Mesenchymal stem cell (in vitro differentiated cells and primary cell): ENCODE measurements around the gene ME3.

ENCODE experiments used
- DNase-seq: peaks from one replicate; pipeline ENCODE4 v3.0.0-alpha.2; 2013
- H2AFZ ChIP-seq: one replicate; pipeline ENCODE4 v1.6.1; 2013; ENCODE audit warnings: low read depth, mild to moderate bottlenecking, control low read depth, inconsistent platforms, low read length, moderate library complexity
- H2AK5ac ChIP-seq: 2 replicates; pipeline ENCODE4 v1.6.1; 2013; ENCODE audit warnings: low read length, moderate library complexity, mild to moderate bottlenecking, inconsistent platforms; ENCODE audit not compliant: severe bottlenecking
- H2BK120ac ChIP-seq: one replicate; pipeline ENCODE4 v1.6.1; 2013; ENCODE audit warnings: low read depth, mild to moderate bottlenecking, inconsistent platforms, low read length, moderate library complexity
- H2BK12ac ChIP-seq, 2 experiments: one replicate each; pipeline ENCODE4 v1.6.1; 2013; ENCODE audit warnings: inconsistent platforms in 2 of 2, low read length in 2 of 2, mild to moderate bottlenecking in 2 of 2, moderate library complexity in 2 of 2, control low read depth in 1 of 2
- H2BK15ac ChIP-seq: one replicate; pipeline ENCODE4 v1.6.1; 2013; ENCODE audit warnings: mild to moderate bottlenecking, low read depth, inconsistent platforms; ENCODE audit not compliant: poor library complexity, severe bottlenecking
- H2BK5ac ChIP-seq: 2 replicates; pipeline ENCODE4 v1.6.1; 2013; ENCODE audit warnings: low read depth, mild to moderate bottlenecking, low read length, control low read depth, inconsistent platforms; ENCODE audit not compliant: poor library complexity, severe bottlenecking
- H3K14ac ChIP-seq, 2 experiments: one replicate each; pipeline ENCODE4 v1.6.1; 2013; ENCODE audit warnings: inconsistent platforms in 2 of 2, low read length in 2 of 2, control low read depth in 1 of 2, mild to moderate bottlenecking in 1 of 2, moderate library complexity in 1 of 2
- H3K18ac ChIP-seq, 2 experiments: one replicate each; pipeline ENCODE4 v1.6.1; 2013; ENCODE audit warnings: inconsistent platforms in 2 of 2, low read length in 2 of 2, control low read depth in 1 of 2, low read depth in 1 of 2, mild to moderate bottlenecking in 1 of 2
- H3K23ac ChIP-seq, 2 experiments: one replicate each; pipeline ENCODE4 v1.6.1; 2013; ENCODE audit warnings: inconsistent platforms in 2 of 2, low read length in 2 of 2, mild to moderate bottlenecking in 2 of 2, moderate library complexity in 2 of 2, control low read depth in 1 of 2
- H3K27ac ChIP-seq: 2 replicates; pipeline ENCODE4 v1.5.1; 2013; ENCODE audit warnings: mild to moderate bottlenecking, moderate library complexity, low read length, control low read depth, inconsistent platforms; ENCODE audit not compliant: poor library complexity, severe bottlenecking
- H3K27me3 ChIP-seq, 2 experiments: 2 replicates each; pipeline versions ENCODE4 v1.6.1 to v1.7.0; 2013; ENCODE audit warnings: low read length in 2 of 2, mild to moderate bottlenecking in 2 of 2, moderate library complexity in 2 of 2, control low read depth in 1 of 2, inconsistent platforms in 1 of 2; ENCODE audit not compliant: control insufficient read depth in 1 of 2, insufficient read depth in 1 of 2
- H3K36me3 ChIP-seq, 2 experiments: 2 replicates each; pipeline versions ENCODE4 v1.6.1 to v1.7.0; 2013; ENCODE audit warnings: low read length in 2 of 2, control low read depth in 1 of 2, inconsistent platforms in 1 of 2, low read depth in 1 of 2, mild to moderate bottlenecking in 1 of 2; ENCODE audit not compliant: insufficient read depth in 2 of 2, control insufficient read depth in 1 of 2
- H3K4ac ChIP-seq, 2 experiments: one replicate each; pipeline ENCODE4 v1.6.1; 2013; ENCODE audit warnings: inconsistent platforms in 2 of 2, low read length in 2 of 2, mild to moderate bottlenecking in 2 of 2, moderate library complexity in 2 of 2, control low read depth in 1 of 2, low read depth in 1 of 2
- H3K4me1 ChIP-seq: 2 replicates; pipeline ENCODE4 v1.6.1; 2013; ENCODE audit warnings: low read depth, low read length, control low read depth; ENCODE audit not compliant: control insufficient read depth, insufficient read depth
- H3K4me2 ChIP-seq: 2 replicates; pipeline ENCODE4 v1.6.1; 2013; ENCODE audit warnings: low read length, mild to moderate bottlenecking, inconsistent platforms; ENCODE audit not compliant: poor library complexity, severe bottlenecking
- H3K4me3 ChIP-seq, 2 experiments: 2 replicates each; pipeline versions ENCODE4 v1.5.1 to v1.7.0; 2013; ENCODE audit warnings: low read length in 2 of 2, mild to moderate bottlenecking in 2 of 2, control low read depth in 1 of 2, low read depth in 1 of 2; ENCODE audit not compliant: insufficient read depth in 1 of 2
- H3K79me1 ChIP-seq: replicated peaks from 2 replicates; pipeline ENCODE4 v1.6.1; 2013; ENCODE audit warnings: mild to moderate bottlenecking, control low read depth, low read length, inconsistent platforms; ENCODE audit not compliant: poor library complexity, severe bottlenecking
- H3K9ac ChIP-seq: 2 replicates; pipeline ENCODE4 v1.7.0; 2013; ENCODE audit warnings: mild to moderate bottlenecking, low read length, moderate library complexity
- H3K9me3 ChIP-seq: 2 replicates; pipeline ENCODE4 v1.7.0; 2013; ENCODE audit warnings: mild to moderate bottlenecking, low read length; ENCODE audit not compliant: control insufficient read depth
- H4K8ac ChIP-seq: one replicate; pipeline ENCODE4 v1.6.1; 2013; ENCODE audit warnings: inconsistent platforms, mild to moderate bottlenecking, low read length, moderate library complexity
- H4K91ac ChIP-seq: one replicate; pipeline ENCODE4 v1.6.1; 2013; ENCODE audit warnings: mild to moderate bottlenecking, low read length, inconsistent platforms
- WGBS: methylation state at CpG from one replicate; pipeline ENCODE4 v1.1.7; 2013; ENCODE audit warnings: mixed read lengths; 5-methylcytosine and 5-hydroxymethylcytosine counted together

Gene ME3

DNA sequence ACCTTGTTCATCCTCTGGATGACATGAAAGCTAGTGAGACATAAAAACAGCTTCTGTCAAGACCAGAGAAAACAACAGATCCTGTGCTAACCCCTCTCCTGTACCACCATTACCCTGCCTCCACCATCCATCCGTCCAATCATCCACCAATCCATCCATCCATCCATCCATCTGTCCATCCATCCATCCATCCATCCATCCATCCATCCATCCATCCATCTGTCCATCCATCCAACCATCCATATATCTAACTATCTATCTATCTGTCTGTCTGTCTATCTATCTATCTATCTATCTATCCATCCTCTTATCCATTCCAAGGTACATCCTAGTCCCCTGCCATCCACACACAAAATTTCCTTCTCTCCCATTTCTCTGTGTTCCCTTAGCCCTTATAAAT lies 46.6 kb upstream of the ME3 start:
- H4K91ac ChIP-seq: no peak overlapping the region
- no peak overlapping the region for H3K9ac ChIP-seq
- H3K23ac ChIP-seq: no peak overlapping the region
- no peak overlapping the region for H3K4me2 ChIP-seq
- no peak overlapping the region for H2BK15ac ChIP-seq
- H3K4ac ChIP-seq: no peak overlapping the region
- H2BK12ac ChIP-seq: peak overlapping the region in 1 of 2 experiments; percentile 61
- H4K8ac ChIP-seq: no peak overlapping the region
- H3K79me1 ChIP-seq: no peaks in the 10 kb centered on the region
- WGBS: 96% methylated on average over 1 of the region's 1 CpG
- peak overlapping the region in 1 of 2 experiments; percentile 34 for H3K18ac ChIP-seq
- no peak overlapping the region for H3K27ac ChIP-seq
- peaks cover 5% of the 10 kb centered on the region for H3K4me1 ChIP-seq
- H2AFZ ChIP-seq: no peak overlapping the region
- H3K4me3 ChIP-seq: no peak overlapping the region
- H3K36me3 ChIP-seq: no peaks in the 10 kb centered on the region
- no peak overlapping the region for H2BK5ac ChIP-seq
- no peak overlapping the region for H3K14ac ChIP-seq
- H3K27me3 ChIP-seq: no peaks in the 10 kb centered on the region
- DNase-seq: no peak
- H3K9me3 ChIP-seq: peaks cover 7% of the 10 kb centered on the region
- H2AK5ac ChIP-seq: peak overlapping the region; percentile 99
- H2BK120ac ChIP-seq: no peak overlapping the region

DNA sequence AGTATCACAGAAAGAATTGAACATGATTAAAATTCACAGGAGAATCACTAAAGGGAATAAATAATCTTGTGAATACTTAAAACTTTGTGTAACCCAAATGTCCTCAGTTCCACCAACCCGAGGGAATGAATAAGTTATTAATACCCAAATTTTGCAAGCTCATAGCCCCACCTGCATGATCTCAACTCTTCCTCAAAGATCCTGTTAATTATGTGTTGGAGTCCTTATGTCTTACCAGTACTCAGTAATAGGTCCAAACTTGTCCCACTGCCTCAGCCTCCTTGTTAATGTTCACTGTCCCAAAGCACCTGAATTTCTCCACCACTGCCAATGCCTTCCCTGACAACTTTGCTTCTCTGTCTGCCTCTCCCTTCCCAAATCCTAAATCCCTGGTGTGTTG lies 46.1 kb upstream of the ME3 start:
- Histone ChIP-seq H3K27ac (peak overlapping the region; percentile 62), H3K4ac (no peak overlapping the region), H3K27me3 (no peaks in the 10 kb centered on the region), H3K23ac (no peak overlapping the region), H3K9ac (no peak overlapping the region), H3K36me3 (no peaks in the 10 kb centered on the region), H3K4me3 (no peak overlapping the region), H3K14ac (no peak overlapping the region), H2BK5ac (peak overlapping the region; percentile 15), H2AFZ (no peak overlapping the region), H4K8ac (no peak overlapping the region), H2BK12ac (peak overlapping the region; percentile 61 to 83), H3K9me3 (peaks cover 4% of the 10 kb centered on the region), H2AK5ac (peak overlapping the region; percentile 99), H2BK15ac (peak overlapping the region; percentile 44), H4K91ac (no peak overlapping the region), H2BK120ac (no peak overlapping the region), H3K4me2 (no peak overlapping the region), H3K4me1 (peaks cover 7% of the 10 kb centered on the region), H3K79me1 (no peaks in the 10 kb centered on the region), H3K18ac (peak overlapping the region; percentile 34 to 56)
- DNase-seq: no peak
- 100% methylated on average over 1 of the region's 1 CpG for WGBS

DNA sequence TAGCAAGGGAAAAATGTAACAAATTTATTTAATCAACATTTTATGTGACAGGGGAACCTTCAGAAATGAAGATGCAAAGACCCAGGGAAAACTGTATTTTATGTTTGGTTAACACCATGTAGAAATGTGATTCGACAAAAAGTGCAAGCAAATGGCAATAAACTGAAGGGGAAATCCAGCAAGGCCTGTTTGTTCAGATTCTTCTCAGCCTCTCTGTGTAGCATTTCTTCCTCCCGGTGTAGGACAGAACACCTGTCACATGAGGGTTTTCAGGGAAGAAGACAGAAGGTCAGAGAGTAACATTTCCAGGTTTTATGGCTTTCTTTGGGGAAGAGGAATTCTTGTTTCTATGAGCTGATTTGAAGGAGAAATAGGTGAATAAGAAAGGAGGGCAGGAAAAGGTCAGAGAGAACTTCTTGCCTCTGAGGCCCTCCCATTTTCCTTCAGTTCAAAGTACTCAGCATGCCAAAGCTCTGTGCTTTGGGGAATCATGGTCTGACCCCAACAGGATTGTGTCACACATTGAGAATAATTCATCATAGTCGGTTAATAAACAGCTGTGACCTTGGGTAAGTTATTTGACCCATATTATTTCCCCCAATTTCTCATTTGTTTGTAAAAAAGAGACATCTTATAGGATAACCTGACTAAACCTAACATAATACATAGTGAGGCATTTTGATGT lies 45.5 kb upstream of the ME3 start:
- no peak overlapping the region for H2AFZ ChIP-seq
- H3K4ac ChIP-seq: no peak overlapping the region
- H3K27ac ChIP-seq: peak overlapping the region; percentile 48
- no peak overlapping the region for H3K9ac ChIP-seq
- no peak overlapping the region for H2BK120ac ChIP-seq
- DNase-seq: no peak
- H3K36me3 ChIP-seq: no peaks in the 10 kb centered on the region
- H2BK15ac ChIP-seq: no peak overlapping the region
- no peak overlapping the region for H2BK5ac ChIP-seq
- no peaks in the 10 kb centered on the region for H3K79me1 ChIP-seq
- no peak overlapping the region for H2AK5ac ChIP-seq
- no peaks in the 10 kb centered on the region for H3K27me3 ChIP-seq
- 67% methylated on average over 2 of the region's 3 CpGs for WGBS
- peaks cover 7% of the 10 kb centered on the region for H3K4me1 ChIP-seq
- no peak overlapping the region for H3K23ac ChIP-seq
- H4K91ac ChIP-seq: no peak overlapping the region
- H4K8ac ChIP-seq: no peak overlapping the region
- H3K9me3 ChIP-seq: no peaks in the 10 kb centered on the region
- no peak overlapping the region for H3K18ac ChIP-seq
- H3K14ac ChIP-seq: no peak overlapping the region
- H3K4me3 ChIP-seq: no peak overlapping the region
- H2BK12ac ChIP-seq: no peak overlapping the region
- no peak overlapping the region for H3K4me2 ChIP-seq

DNA sequence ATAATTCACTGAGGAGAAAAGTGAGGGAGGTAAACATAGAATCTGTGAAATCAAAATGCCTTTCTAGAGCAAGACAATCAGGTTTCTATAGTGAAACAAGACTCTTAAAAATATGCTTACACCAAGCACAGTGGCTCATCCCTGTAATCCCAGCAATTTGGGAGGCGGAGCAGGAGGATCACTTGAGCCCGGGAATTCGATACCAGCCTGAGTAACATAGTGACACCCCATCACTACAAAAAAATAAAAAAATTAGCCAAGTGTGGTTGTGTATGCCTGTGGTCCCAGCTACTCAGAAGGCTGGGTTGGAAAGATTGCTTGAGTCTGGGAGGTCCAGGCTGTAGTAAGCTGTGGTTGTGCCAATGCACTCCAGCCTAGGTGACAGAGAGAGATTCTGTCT lies 43.2 kb upstream of the ME3 start:
- H3K23ac ChIP-seq: no peak overlapping the region
- H3K27me3 ChIP-seq: no peaks in the 10 kb centered on the region
- no peaks in the 10 kb centered on the region for H3K9me3 ChIP-seq
- H2AFZ ChIP-seq: no peak overlapping the region
- no peak overlapping the region for H2BK120ac ChIP-seq
- H4K91ac ChIP-seq: no peak overlapping the region
- no peak overlapping the region for H3K9ac ChIP-seq
- no peak overlapping the region for H3K4me3 ChIP-seq
- no peak overlapping the region for H2AK5ac ChIP-seq
- peaks cover 7% of the 10 kb centered on the region for H3K4me1 ChIP-seq
- no peak overlapping the region for H2BK5ac ChIP-seq
- 100% methylated on average over 1 of the region's 3 CpGs for WGBS
- no peak overlapping the region for H3K4me2 ChIP-seq
- no peak overlapping the region for H3K4ac ChIP-seq
- no peaks in the 10 kb centered on the region for H3K36me3 ChIP-seq
- H3K27ac ChIP-seq: no peak overlapping the region
- H3K14ac ChIP-seq: no peak overlapping the region
- H4K8ac ChIP-seq: no peak overlapping the region
- no peak overlapping the region for H2BK15ac ChIP-seq
- no peak for DNase-seq
- H3K18ac ChIP-seq: no peak overlapping the region
- H3K79me1 ChIP-seq: no peaks in the 10 kb centered on the region
- no peak overlapping the region for H2BK12ac ChIP-seq
